Endothelial cell of umbilical vein (primary cell): ENCODE data around the gene RSPH10B.
"Not testable (repeated sequence)": the region's sequence is repeated elsewhere in the genome, so short reads cannot be mapped to it uniquely, and the experiment has no call there.

Source experiments
- MAX ChIP-seq: IDR thresholded peaks from 2 replicates; pipeline ENCODE4 v1.6.1; 2011; ENCODE audit not compliant: insufficient read depth, insufficient read length
- MYC ChIP-seq: IDR thresholded peaks from one replicate; pipeline ENCODE4 v1.6.1; 2011; ENCODE audit warnings: mild to moderate bottlenecking, low read depth, low read length
- POLR2A ChIP-seq: IDR thresholded peaks from 2 replicates; pipeline ENCODE4 v1.6.1; 2012; ENCODE audit warnings: low read depth, mild to moderate bottlenecking, control low read depth, low read length
- TF ChIP-seq, protein P1 (sequence below), 2 donors: IDR thresholded peaks; 1 replicate in 1 of 2; 2 replicates in 1 of 2; pipeline ENCODE4 v1.5.1; 2011; ENCODE audit warnings: low read length in 2 of 2, mild to moderate bottlenecking in 2 of 2, moderate library complexity in 2 of 2, control low read depth in 1 of 2, inconsistent platforms in 1 of 2, low read depth in 1 of 2; ENCODE audit not compliant: insufficient read depth in 1 of 2; ENCODE audit errors: extremely low read depth in 1 of 2

DNA sequence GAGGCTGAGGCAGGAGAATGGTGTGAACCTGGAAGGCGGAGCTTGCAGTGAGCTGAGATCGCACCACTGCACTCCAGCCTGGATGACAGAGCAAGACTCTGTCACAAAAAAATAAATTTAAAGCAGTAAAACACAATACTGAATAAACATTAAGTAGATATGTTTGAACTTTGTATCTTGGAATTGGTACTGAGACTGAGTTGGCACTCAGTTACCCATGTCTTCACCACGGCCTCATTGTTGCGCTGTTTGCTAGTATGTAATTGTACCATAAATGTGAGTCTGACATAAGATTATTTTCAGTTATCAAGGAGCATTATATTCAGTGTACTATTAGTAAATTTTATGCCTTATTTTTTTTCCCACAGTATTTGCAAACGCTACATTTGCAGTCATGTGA, 65.8 kb downstream of the RSPH10B start:
- TF ChIP-seq POLR2A, MAX, MYC: not testable (repeated sequence)
- TF ChIP-seq, protein P1, sequence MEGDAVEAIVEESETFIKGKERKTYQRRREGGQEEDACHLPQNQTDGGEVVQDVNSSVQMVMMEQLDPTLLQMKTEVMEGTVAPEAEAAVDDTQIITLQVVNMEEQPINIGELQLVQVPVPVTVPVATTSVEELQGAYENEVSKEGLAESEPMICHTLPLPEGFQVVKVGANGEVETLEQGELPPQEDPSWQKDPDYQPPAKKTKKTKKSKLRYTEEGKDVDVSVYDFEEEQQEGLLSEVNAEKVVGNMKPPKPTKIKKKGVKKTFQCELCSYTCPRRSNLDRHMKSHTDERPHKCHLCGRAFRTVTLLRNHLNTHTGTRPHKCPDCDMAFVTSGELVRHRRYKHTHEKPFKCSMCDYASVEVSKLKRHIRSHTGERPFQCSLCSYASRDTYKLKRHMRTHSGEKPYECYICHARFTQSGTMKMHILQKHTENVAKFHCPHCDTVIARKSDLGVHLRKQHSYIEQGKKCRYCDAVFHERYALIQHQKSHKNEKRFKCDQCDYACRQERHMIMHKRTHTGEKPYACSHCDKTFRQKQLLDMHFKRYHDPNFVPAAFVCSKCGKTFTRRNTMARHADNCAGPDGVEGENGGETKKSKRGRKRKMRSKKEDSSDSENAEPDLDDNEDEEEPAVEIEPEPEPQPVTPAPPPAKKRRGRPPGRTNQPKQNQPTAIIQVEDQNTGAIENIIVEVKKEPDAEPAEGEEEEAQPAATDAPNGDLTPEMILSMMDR (IDR thresholded peaks at IDR 0.05; ENCODE audit: extremely low read depth in 1 of 2, insufficient read depth in 1 of 2, low read depth in 1 of 2, low read length in 2 of 2), result not testable (repeated sequence)
